HepG2 (cell line): ENCODE results near the gene CELSR3. TPM values are rescaled to one million over a fixed set of nuclear protein-coding genes. Genes with fewer than 3 reads are reported as not detected.
A peak's percentile ranks its signal among the peaks of the same experiment; 100 is the strongest.

Experiments
- ATF5 ChIP-seq: sonication (generic); formaldehyde crosslinking; IDR thresholded peaks from 2 replicates; pipeline ENCODE4 v1.4.0; 2020; ENCODE audit warnings: mild to moderate bottlenecking, low read depth, missing genetic modification reagents
- ETS1 ChIP-seq: sonication (generic); formaldehyde crosslinking; IDR thresholded peaks from 2 replicates; pipeline ENCODE4 v1.4.0; 2020; ENCODE audit warnings: missing genetic modification reagents
- HBP1 ChIP-seq: IDR thresholded peaks from 2 replicates; pipeline ENCODE4 v1.6.1; 2016; ENCODE audit warnings: low read depth, control low read depth
- HES4 ChIP-seq: sonication (generic); formaldehyde crosslinking; IDR thresholded peaks from 2 replicates; pipeline ENCODE4 v1.9.0; 2021; ENCODE audit warnings: mild to moderate bottlenecking, missing genetic modification reagents, borderline replicate concordance
- KAT8 ChIP-seq: IDR thresholded peaks from 2 replicates; pipeline ENCODE4 v1.6.1; 2016; ENCODE audit warnings: missing genetic modification reagents, missing compliant biosample characterization
- KMT2B ChIP-seq: IDR thresholded peaks from 2 replicates; pipeline ENCODE4 v1.6.1; 2016; ENCODE audit warnings: missing genetic modification reagents, missing compliant biosample characterization
- MAFG ChIP-seq: sonication (generic); formaldehyde crosslinking; IDR thresholded peaks from 2 replicates; pipeline ENCODE4 v1.5.1; 2020; ENCODE audit warnings: mild to moderate bottlenecking, missing genetic modification reagents
- MAZ ChIP-seq, 2 experiments: sonication (generic) in 1 of 2; formaldehyde crosslinking in 1 of 2; IDR thresholded peaks; 2 replicates each; pipeline versions ENCODE4 v1.5.0 to v1.6.1; 2012 to 2020; ENCODE audit warnings: low read depth in 2 of 2, mild to moderate bottlenecking in 2 of 2, borderline replicate concordance in 1 of 2, improper control_type of control experiment in 1 of 2, low read length in 1 of 2, missing genetic modification reagents in 1 of 2, moderate library complexity in 1 of 2
- MYPOP ChIP-seq: sonication (generic); formaldehyde crosslinking; IDR thresholded peaks from 2 replicates; pipeline ENCODE4 v1.8.1; 2023; ENCODE audit warnings: mild to moderate bottlenecking, moderate library complexity, missing genetic modification reagents
- NFYB ChIP-seq: sonication (generic); formaldehyde crosslinking; IDR thresholded peaks from 2 replicates; pipeline ENCODE4 v1.4.0; 2020; ENCODE audit warnings: missing genetic modification reagents
- NR1H2 ChIP-seq: sonication (generic); formaldehyde crosslinking; IDR thresholded peaks from 2 replicates; pipeline ENCODE4 v1.8.1; 2022; ENCODE audit warnings: low read depth, missing genetic modification reagents, borderline replicate concordance
- NR2F6 ChIP-seq, 2 experiments: IDR thresholded peaks; 2 replicates each; pipeline ENCODE4 v1.6.1; 2016; ENCODE audit warnings: antibody characterized with exemption in 1 of 2, mild to moderate bottlenecking in 1 of 2
- SMC3 ChIP-seq: IDR thresholded peaks from 2 replicates; pipeline ENCODE4 v1.6.1; 2011; ENCODE audit warnings: low read length, improper control_type of control experiment
- SOX6 ChIP-seq, 2 experiments: fragments of 450-650 bp in 1 of 2; sonication (generic) in 1 of 2; formaldehyde crosslinking in 1 of 2; IDR thresholded peaks; 2 replicates each; pipeline versions ENCODE4 v1.4.0 to v1.6.1; 2017 to 2020; ENCODE audit warnings: antibody characterized with exemption in 1 of 2, mild to moderate bottlenecking in 1 of 2, missing genetic modification reagents in 1 of 2
- ZNF232 ChIP-seq: sonication (generic); formaldehyde crosslinking; IDR thresholded peaks from 2 replicates; pipeline ENCODE4 v1.4.0; 2020; ENCODE audit warnings: missing genetic modification reagents, borderline replicate concordance
- ZNF326 ChIP-seq: sonication (generic); formaldehyde crosslinking; IDR thresholded peaks from 2 replicates; pipeline ENCODE4 v1.4.0; 2020; ENCODE audit warnings: missing genetic modification reagents, borderline replicate concordance
- ZNF432 ChIP-seq: sonication (generic); formaldehyde crosslinking; IDR thresholded peaks from 2 replicates; pipeline ENCODE4 v1.5.0; 2020; ENCODE audit warnings: missing genetic modification reagents, mild to moderate bottlenecking, borderline replicate concordance
- ZNF556 ChIP-seq: sonication (generic); formaldehyde crosslinking; IDR thresholded peaks from 2 replicates; pipeline ENCODE4 v1.4.0; 2020; ENCODE audit warnings: mild to moderate bottlenecking, missing genetic modification reagents, borderline replicate concordance
- ZNF678 ChIP-seq: sonication (generic); formaldehyde crosslinking; IDR thresholded peaks from 2 replicates; pipeline ENCODE4 v1.4.0; 2020; ENCODE audit warnings: mild to moderate bottlenecking, missing genetic modification reagents
- ZNF704 ChIP-seq: sonication (generic); formaldehyde crosslinking; IDR thresholded peaks from 2 replicates; pipeline ENCODE4 v1.8.1; 2023; ENCODE audit warnings: mild to moderate bottlenecking, inconsistent platforms, moderate library complexity, missing genetic modification reagents, borderline replicate concordance
- ZNF780A ChIP-seq: sonication (generic); formaldehyde crosslinking; IDR thresholded peaks from 2 replicates; pipeline ENCODE4 v1.8.0; 2022; ENCODE audit warnings: mild to moderate bottlenecking, missing genetic modification reagents, moderate library complexity
- ZSCAN31 ChIP-seq: sonication (generic); formaldehyde crosslinking; IDR thresholded peaks from 2 replicates; pipeline ENCODE4 v1.5.0; 2020; ENCODE audit warnings: low read depth, mild to moderate bottlenecking, missing genetic modification reagents
- polyA plus RNA-seq, 8 experiments: library from polyadenylated mRNA; depleted of rRNA in 3 of 8; stranded (reverse) in 7 of 8; unstranded in 1 of 8; fragments of >200 nt; fragmentation: Illumina TruSeq in 4 of 8; extraction: Trizol in 4 of 8; gene quantifications; 2 replicates each; pipeline versions ENCODE4 v1.2.1 to v1.2.3, GENCODE V29; 2011 to 2016; ENCODE audit warnings: low read depth in 4 of 8, missing spikeins in 1 of 8, mixed read lengths in 1 of 8; ENCODE audit not compliant: insufficient read depth in 1 of 8
- total RNA-seq, 5 experiments: library from RNA; depleted of rRNA; stranded (reverse); fragments of >200 nt; fragmentation: Illumina TruSeq; extraction: Trizol; gene quantifications; 2 replicates each; pipeline ENCODE4 v1.2.3, GENCODE V29; 2016; ENCODE audit warnings: low read depth in 1 of 5

CELSR3 gene
- total and polyA plus RNA-seq, 2 of the 13 experiments (the other 11 are each of a cell fraction or from before 2014, with no cell fraction given), result 5.4 to 6.7 TPM

GRCh38 chr3:48663489-48664312, 1.0 kb upstream of the CELSR3 start (continued):
- TF ChIP-seq ZNF678 (CRISPR knock-in tag) (peak; percentile 67; the same call in 1 of the 2 replicates), NFYB (CRISPR knock-in tag) (peak; percentile 72), ZNF704 (CRISPR knock-in tag) (peak; percentile 79; the same call in 1 of the 2 replicates), NR1H2 (CRISPR knock-in tag) (no peak), SMC3 (no peak), ZNF556 (CRISPR knock-in tag) (no peak), KMT2B (no peak; the same call in 1 of the 2 replicates), ZNF780A (CRISPR knock-in tag) (no peak; the same call in 1 of the 2 replicates), SOX6 (IDR thresholded peaks at IDR 0.05) (no peak), SOX6 (CRISPR knock-in tag; IDR thresholded peaks at IDR 0.05) (peak; percentile 97), ZNF326 (CRISPR knock-in tag) (no peak), MAFG (CRISPR knock-in tag) (no peak), ATF5 (CRISPR knock-in tag) (no peak), NR2F6 (IDR thresholded peaks at IDR 0.05) (peak; percentile 75; the same call in 1 of the 2 replicates), NR2F6 (CRISPR knock-in tag; IDR thresholded peaks at IDR 0.05) (peak; percentile 64), ZNF432 (CRISPR knock-in tag) (no peak), HES4 (CRISPR knock-in tag) (0 out of 2 replicates have a peak, but pooled peaks have one; percentile 61), ZNF232 (CRISPR knock-in tag) (peak; percentile 90; the same call in 1 of the 2 replicates), MAZ (IDR thresholded peaks at IDR 0.05; ENCODE audit: borderline replicate concordance, low read depth, low read length) (peak; percentile 68; the same call in 1 of the 2 replicates), MAZ (CRISPR knock-in tag; IDR thresholded peaks at IDR 0.05; ENCODE audit: low read depth) (peak; percentile 80), HBP1 (peak; percentile 12; the same call in 1 of the 2 replicates), ZSCAN31 (CRISPR knock-in tag) (peak; percentile 20), KAT8 (CRISPR knock-in tag) (peak; percentile 68), MYPOP (CRISPR knock-in tag) (peak; percentile 58; the same call in 1 of the 2 replicates), ETS1 (CRISPR knock-in tag) (peak; percentile 85; the same call in 1 of the 2 replicates)
